Measurements from ENCODE around the gene FLT1.
A peak's percentile ranks its signal among the peaks of the same experiment; 100 is the strongest.

FLT1 gene, protein sequence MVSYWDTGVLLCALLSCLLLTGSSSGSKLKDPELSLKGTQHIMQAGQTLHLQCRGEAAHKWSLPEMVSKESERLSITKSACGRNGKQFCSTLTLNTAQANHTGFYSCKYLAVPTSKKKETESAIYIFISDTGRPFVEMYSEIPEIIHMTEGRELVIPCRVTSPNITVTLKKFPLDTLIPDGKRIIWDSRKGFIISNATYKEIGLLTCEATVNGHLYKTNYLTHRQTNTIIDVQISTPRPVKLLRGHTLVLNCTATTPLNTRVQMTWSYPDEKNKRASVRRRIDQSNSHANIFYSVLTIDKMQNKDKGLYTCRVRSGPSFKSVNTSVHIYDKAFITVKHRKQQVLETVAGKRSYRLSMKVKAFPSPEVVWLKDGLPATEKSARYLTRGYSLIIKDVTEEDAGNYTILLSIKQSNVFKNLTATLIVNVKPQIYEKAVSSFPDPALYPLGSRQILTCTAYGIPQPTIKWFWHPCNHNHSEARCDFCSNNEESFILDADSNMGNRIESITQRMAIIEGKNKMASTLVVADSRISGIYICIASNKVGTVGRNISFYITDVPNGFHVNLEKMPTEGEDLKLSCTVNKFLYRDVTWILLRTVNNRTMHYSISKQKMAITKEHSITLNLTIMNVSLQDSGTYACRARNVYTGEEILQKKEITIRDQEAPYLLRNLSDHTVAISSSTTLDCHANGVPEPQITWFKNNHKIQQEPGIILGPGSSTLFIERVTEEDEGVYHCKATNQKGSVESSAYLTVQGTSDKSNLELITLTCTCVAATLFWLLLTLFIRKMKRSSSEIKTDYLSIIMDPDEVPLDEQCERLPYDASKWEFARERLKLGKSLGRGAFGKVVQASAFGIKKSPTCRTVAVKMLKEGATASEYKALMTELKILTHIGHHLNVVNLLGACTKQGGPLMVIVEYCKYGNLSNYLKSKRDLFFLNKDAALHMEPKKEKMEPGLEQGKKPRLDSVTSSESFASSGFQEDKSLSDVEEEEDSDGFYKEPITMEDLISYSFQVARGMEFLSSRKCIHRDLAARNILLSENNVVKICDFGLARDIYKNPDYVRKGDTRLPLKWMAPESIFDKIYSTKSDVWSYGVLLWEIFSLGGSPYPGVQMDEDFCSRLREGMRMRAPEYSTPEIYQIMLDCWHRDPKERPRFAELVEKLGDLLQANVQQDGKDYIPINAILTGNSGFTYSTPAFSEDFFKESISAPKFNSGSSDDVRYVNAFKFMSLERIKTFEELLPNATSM (N-terminal part only)

DNA sequence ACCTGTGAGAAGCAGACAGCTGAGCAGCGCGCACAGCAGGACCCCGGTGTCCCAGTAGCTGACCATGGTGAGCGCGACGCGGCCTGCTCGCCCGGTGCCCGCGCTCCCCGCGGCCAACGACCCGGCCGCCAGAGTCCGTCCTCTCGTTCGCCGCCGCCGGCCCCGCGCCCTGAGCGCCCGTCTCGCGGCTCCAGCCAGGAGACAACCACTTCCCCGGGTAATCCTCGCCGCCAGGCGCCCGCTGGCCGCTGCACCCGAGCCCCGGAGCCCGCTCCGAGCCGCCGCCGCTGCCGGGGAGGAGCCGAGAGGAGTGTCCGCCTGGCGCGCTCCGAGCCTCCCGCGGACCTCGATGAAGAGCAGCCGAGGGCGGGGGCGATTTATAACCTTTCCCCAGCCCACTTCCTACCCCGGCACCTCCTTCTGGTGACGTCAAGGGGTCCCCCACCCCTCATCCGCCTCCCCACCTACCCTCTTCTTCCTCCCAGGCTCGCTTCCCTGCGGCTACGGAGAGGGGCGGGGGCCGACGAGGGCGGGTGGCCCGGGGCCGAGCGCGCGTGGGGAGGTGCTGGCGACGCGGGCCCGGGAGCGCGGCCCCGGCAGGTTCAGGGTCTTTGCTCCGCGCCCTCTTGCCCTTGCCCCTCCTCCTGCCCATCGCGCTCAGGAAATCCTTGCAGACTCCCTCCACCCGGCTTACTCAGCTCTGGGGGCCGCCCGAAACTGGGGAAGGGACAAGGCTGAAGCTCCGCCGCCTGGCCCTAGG lies at the start of gene FLT1:
FLT1 (minus strand) TSS at position 351 of the 760 bp plus-strand sequence; CDS start at position 66, 285 bp downstream.
- DNase-seq: peak; percentile 27

DNA sequence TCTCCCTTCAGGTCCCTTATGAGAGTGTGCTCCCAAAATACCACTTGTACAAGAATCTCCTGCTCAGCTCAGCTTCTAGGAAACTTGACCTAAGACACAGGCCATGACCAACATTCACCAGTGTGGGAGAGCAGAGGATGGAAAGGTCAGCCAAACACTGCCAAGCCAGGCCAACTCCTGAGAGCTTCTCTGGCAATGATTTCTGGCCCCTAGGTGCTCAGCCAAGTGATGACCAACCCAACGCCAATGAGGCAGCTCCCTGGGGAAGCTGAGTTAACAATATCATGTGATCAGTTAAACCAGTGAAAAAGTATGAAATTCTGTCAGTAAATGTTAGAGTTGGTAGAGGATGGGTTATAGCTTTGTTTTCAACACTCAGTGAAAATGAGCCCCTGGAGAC lies 49.1 kb upstream of the FLT1 start:
- no peak for DNase-seq

DNA sequence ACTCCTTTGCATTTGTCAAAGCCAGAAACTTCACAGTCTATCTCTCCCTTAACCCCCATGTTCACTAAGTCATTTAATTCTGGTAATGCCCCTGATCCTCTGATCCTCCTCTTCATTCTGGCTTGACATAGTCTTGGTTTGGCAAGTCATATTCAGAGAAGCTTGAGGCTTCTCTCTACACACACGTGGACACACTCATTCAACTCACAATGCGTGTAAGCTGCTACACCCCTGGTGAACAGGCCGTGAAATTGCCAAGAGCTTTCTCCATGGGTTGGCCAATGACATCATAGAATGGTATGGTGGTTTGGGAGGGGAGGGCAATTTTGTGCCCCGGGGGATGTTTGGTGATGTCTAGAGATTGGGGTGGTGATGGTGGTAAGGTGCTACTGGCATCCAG lies 47.9 kb upstream of the FLT1 start:
- no peak for DNase-seq

DNA sequence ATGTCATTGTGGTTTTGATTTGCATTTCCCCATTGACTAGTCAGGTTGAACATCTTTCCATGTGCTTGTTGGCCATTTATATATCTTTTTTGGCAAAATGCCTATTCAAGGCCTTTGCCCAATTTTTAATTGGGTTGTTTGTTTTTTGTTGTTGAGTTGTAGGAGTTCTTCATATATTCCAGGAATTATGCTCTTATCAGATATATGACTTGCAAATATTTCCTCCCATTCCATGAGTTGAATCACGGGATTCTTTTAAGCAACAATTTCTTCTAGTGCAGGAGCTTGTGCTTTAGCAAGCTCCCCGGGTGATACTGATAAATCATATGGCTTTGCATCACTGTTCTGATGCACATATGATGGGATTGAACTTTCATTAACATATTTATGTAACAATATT lies 47.0 kb upstream of the FLT1 start:
- no peak for DNase-seq

DNA sequence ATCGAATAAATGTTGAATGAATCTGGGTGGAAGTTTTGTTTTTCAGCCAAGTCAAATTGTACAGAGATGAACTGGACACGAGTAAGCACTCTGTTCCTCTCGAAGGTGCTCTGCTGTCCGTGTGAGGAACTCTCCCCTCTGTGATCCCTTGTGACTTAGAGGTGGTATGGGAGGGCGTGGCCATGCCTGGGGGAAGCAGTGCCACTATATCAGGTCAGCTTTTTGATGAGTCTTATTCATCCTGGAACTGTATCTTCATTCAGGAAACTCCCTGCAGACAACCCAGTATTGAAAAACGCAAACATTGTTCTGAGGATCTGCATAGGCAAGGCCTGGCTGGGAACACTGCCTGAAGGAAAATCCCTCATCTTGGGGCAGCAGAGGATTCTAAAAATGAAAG lies 45.7 kb upstream of the FLT1 start:
- no peak for DNase-seq

DNA sequence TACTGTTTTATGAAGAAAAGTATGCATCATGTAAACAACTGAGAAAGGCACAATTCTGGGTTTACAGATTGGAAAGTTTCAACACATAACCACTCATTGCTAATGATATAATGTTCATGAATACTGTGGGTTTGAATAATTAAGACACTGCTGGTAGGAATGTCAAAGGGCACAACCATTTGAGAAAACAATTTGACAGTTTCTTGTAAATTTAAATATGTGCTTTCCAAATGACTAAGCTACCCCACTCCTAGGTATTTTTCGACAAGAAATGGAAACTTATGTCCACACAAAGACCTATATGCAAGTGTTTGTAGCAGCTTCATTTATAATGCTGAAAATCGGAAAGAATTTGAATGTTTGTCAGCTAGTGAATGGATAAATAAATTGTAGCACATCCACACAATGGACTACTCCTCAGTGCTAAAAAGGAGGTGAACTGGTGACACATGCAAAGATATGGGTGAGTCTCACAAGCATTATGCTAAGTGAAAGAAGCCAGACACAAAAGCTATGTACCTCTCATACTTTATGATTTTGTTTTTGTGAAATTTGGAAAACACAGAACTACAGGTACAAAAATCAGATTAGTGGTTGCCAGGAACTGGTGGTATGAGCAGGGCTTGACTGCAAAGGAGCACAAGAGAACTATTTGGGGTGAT lies 44.8 kb upstream of the FLT1 start:
- DNase-seq: no peak

DNA sequence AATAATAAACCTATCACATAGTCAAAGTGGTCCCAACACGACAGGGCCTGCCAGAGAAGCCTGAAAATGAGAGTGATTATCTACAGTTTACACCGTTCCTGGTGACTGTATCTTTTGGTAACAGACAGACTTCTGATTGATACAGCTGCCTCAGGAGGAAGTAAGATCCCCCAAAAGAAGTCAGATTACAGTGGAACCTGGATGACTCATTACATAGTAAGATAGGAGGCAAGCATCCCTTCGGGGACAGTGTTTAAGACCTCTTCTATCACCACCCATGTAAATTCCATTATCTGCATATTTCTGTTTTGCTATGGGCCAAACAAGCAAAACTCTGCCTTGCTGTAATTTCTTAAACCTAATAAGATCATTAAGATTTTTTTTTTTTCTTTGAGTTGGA lies 44.0 kb upstream of the FLT1 start:
- no peak for DNase-seq

DNA sequence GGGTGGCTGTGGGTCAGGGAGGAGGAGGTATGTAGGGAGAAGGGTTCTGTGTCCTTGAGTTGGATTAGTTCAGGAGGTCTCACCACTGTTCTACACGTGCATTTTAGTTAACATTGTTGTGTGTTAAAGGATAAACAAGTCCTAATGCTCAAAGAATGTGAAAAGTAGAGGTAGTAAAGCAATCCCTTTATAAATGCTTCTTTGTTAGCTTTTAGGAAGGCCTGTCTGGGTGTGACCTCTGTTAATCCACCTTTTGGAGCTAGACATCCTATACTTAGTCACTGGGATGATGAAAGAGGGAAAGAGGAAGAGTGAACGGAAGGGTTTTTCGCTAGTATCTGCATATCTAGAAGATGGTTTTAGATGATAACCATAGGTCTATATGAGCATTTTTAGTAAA lies 42.2 kb upstream of the FLT1 start:
- no peak for DNase-seq

DNA sequence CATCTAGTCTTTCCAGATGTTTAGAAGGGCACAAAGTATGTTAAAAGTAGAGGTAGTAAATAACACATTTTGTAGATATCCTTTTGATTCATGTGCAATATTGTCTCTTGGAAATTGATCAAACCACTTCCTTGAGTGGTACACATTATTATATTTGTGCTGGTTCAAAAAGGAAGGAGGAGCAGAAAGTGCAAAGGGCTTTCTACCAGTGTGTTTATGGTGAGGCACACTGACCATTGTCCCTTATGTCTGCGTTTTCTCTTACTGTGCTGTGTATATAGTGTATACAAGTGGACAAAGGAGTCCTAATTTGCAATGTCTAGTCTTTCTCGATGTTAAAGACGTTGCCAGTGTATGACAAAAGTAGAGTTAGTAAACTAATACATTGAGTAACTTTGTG lies 41.4 kb upstream of the FLT1 start:
- DNase-seq: no peak

DNA sequence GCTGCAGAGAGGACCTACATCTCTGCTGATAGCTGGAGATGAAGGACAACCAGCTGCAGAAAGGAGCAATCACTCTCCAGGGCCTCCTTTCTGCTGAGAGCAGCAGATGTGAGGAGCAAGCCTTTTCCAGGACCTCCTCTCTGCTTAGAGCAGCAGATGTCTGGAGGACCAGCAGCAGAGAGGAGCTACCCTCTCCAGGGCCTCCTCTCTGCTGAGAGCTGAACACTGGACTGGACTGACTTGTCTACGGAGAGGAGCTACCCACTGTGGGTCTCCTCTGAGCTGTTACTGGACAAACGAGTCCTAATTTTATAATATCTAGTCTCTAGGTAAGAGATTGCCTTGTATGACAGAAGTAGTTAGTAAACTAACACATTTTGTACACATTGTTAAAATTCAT lies 40.8 kb upstream of the FLT1 start:
- no peak for DNase-seq

DNA sequence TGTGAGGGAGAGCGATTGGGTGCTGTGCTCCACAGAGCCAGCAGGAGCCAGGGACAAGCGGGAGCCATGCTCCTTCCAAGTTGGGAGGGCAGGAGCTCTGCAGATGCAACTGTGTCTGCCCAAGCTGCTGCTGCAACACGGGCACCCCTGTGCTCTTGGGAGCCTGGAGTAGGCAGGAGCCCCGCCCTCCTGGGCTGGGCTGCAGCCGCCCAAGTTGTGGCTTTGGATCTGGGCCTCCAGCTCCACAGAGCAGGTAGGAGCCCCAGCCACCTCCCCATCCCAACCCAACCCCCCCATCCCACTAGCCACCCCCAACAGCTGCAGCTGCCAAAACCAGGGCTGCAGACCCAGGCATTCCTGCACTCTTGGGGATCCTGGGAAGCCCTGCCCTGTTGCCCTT lies 39.9 kb upstream of the FLT1 start:
- no peak for DNase-seq

DNA sequence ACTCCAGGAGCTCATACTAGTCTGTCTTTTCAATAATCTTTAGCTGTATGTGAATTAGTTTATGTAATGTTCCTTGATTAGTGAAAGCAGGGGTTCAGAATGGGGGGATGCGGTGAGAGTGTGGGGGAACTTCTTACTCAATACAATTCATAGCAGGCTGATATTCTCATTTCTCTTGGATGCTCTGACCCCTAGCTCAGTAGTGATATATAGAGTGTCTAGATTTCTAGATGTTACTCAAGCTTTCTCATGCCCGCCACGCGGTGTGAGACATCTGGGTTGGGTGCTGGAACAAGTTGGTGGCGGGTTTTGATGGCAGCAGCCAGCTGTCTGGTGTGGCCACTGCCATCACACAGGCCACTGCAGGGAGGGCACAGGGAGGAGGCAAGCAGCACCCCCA lies 39.3 kb upstream of the FLT1 start:
- DNase-seq: no peak

DNA sequence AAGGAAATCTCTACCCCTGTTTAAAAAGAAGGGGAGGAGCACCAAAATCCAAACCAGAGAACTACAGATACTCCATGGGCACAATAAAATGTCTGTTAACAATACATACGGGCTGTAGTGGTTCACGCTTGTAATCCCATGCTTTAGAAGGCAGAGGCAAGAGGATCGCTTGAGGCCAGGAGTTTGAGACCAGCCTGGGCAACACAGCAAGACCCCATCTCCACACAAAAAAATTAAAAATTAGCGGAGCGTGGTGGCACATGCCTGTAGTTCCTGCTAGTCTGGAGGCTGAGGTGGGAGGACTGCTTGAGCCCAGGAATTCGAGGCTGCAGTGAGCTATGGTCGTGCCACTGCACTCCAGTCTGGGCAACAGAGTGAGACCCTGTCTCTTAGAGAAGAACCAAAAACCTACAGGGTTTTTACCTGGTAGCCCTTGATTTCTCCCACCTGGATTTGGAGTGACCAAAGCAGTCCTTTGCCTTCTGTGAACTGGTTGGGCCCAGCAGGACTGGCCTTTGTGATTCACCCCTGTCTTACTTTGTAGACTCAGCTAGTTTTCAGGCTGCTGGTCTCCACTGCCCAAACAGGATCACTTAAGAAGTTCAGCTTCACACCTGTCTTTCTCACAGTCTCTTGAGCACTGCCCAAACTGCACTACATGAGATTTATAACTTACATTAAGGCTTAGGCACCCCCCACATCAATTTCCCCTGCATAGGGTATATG lies 38.7 kb upstream of the FLT1 start:
- no peak for DNase-seq

DNA sequence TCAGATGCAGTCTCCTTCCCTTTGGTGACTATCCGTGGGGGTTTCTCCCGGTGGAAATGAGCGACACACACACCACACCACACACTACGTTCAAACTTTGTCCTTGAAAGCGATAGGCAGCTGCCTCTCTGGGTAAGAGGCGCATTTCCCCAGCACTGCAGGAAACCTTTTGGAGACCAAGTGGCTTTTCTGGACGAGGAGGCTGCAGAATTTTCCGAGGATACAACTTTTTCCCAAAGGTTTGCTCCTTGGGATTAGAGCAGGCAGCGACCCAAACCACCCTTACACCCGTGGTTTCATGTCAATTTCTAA lies 38.2 kb upstream of the FLT1 start:
- DNase-seq: no peak

DNA sequence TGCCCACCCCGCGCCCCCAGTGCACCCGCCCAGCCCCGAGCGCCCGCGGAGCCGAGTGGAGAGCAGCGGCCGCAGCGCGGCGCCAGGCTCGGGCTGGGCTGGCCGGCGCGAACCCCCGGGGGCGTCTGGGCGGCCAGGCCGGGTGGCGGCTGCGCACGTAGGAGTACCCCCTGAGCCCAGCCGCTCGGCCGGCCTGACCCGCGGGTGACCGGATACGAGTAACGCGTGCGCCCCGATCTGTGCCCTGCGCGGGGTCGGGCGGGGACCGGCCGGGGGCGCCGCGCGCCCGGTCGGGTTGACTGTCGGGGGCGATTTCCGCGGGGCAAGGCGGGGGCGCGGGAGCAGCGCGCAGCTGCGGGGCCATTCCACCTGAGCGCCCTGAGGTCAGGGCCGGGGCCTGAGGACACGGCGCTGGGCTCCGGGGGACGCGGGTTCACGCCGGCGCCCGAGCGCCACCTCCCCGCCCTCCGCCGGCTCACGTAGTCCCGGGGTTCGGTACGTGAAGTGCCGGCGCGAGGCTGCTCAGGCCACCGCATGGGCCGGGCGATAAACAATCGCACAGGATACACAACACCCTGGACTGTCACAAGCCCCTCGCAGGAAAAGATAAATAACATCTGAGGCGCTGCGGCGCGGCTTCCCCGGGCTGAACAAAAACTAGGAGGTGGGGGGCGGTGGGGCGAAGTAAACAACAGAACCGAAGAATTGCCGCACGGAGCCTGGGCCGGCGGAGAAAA lies 37.6 kb upstream of the FLT1 start:
- no peak for DNase-seq

DNA sequence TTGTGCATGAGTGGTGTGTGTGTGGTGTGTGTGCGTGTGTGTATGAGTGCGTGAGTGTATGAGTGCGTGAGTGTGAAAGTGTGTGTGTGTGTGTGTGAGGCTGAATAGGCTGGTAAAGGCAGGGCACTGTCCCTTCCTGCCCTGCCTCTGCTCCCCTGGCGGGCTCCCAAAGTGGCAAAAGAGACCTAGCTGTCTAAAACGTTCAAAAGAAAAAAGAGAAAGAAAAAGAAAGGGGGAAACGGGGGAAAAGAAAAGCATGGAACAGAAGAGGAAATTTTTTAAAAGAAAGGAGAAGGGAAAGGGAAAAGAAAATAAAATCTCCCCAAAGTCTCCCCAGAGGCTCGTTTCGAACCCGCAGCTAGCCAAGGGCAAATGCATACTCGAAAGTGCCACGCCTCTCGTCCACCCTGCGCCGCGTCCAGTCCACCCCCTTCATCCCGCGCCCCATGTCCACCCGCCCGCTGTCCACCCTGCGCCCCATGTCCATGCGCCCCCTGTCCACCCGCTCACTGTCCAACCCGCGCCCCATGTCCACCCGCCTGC lies 37.0 kb upstream of the FLT1 start:
- no peak for DNase-seq

DNA sequence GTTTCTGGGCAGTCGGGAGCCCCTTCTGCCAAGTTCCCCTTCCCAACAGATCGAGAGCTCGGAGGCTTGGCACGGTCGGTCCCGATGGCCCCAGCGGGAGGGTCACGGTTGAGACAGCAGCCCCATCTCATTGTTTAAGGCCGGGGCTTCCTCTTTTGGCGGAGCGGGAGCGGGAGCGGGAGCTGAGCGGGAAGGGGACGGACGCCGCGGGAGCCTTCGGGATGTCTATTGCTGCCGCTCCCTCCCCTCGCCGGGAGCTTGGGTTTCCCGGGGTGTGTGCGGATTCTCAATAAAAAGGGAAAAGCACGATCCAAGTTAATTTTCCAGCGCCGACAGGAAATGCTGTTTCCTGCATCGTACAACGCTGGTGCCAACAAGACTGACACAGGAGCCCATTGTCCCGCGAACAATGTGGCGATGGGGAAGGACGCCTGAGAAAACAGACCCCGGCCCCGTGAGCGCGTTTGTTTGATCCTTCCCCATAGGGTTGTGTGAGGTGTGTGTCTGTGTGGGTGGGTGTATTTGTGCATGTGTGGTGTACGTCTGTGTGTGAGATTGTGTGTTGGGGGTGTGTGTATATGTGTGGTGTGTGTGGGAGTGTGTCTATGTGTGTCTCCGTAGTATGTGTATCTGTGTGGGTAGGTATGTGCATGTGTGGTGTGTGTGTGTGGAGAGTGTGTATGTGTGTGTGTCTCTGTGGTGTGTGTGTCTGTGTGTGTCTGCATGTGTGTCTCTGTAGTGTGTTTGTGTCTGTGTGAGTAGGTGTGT lies 36.3 kb upstream of the FLT1 start:
- DNase-seq: peak; percentile 60

DNA sequence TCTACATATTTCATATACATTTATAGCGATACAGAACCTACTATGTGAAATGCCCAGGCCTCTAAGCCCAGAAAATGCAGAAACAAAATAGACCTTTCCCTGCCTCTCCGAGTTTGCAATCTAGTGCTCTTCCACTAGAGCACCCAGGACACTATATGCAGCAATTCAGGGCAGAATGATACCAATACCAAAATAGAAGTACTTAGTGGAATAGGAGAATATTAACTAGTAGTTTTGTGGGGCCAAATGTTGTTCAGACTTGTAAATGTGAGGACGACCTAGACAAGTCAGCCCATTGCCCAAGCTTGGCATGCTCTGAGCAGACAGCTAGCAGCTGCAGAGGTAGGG lies 35.8 kb upstream of the FLT1 start:
- DNase-seq: no peak

DNA sequence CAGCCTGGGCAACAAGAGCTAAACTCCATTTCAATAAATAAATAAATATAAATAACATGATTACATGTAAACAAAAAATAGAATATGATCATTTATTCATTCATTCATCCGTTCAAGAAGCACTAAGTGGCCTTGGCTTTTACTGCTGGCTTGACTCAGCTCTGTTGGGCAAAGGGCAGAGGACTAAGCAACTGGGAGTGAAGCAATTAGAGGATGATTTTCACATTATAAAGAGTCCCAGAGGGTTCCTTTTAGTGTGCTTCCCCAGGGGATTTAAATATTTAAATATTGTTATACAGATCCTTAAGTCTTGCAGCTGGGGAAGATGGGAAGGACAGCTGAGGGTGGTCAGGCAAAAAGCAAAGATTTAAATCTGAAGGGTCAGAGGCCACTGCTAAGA lies 34.9 kb upstream of the FLT1 start:
- no peak for DNase-seq

DNA sequence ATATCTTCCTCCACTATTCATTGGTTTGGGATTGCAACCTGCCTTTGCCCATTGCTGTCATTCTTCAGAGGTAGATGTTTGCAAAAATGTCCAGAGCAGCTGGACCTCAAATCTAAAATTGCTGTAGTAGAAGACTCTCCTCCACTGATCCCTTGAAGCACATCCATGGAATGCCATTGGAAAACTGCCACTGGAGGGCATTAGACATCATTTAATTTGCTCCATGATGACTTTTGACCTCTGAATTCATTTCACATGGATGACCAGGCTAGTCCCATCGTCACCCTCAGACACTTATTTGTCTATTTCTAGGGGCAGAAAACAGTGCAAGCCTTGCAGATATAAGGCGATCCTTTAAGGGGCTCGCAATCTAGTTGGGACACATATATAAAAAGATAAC lies 33.9 kb upstream of the FLT1 start:
- DNase-seq: no peak

Measured in NCI-H748 treated with DMSO at 0.1 percent for 48 hours (cell line).